Inferior parietal cortex (tissue), 1 donor: ENCODE results near the gene ZNF536.

Source experiments
- DNase-seq: peaks from one replicate; pipeline ENCODE4 v3.0.0-alpha.2; 2016; ENCODE audit errors: extremely low spot score

ZNF536 gene

GRCh38 chr19:30525383-30525782 is 153.2 kb downstream of the ZNF536 start:
- DNase-seq, result no peak

GRCh38 chr19:30528919-30529318 is 156.7 kb downstream of the ZNF536 start:
- DNase-seq, result no peak

GRCh38 chr19:30529876-30530275 is 157.7 kb downstream of the ZNF536 start:
- DNase-seq, result no peak

GRCh38 chr19:30530751-30531150 is 158.6 kb downstream of the ZNF536 start:
- no peak for DNase-seq

GRCh38 chr19:30535011-30535410 is 162.8 kb downstream of the ZNF536 start:
- DNase-seq, result no peak

GRCh38 chr19:30536975-30537374 is 164.8 kb downstream of the ZNF536 start:
- no peak for DNase-seq

GRCh38 chr19:30539315-30539714 is 167.1 kb downstream of the ZNF536 start:
- no peak for DNase-seq

GRCh38 chr19:30539981-30540380 is 167.8 kb downstream of the ZNF536 start:
- no peak for DNase-seq

- no peak for DNase-seq
Observed at GRCh38 chr19:30540761-30541160, 168.6 kb downstream of the ZNF536 start.

- DNase-seq, result no peak
Observed at GRCh38 chr19:30541575-30541974, 169.4 kb downstream of the ZNF536 start.

GRCh38 chr19:30543243-30543945 is 171.2 kb downstream of the ZNF536 start:
- DNase-seq, result no peak

- DNase-seq, result no peak
Observed at GRCh38 chr19:30545752-30546151, 173.6 kb downstream of the ZNF536 start.

- no peak for DNase-seq
Observed at GRCh38 chr19:30546332-30546731, 174.1 kb downstream of the ZNF536 start.

- DNase-seq, result no peak
Observed at GRCh38 chr19:30547246-30547645, 175.1 kb downstream of the ZNF536 start.

- DNase-seq, result no peak
Observed at GRCh38 chr19:30549151-30549550, 177.0 kb downstream of the ZNF536 start.

GRCh38 chr19:30551271-30551670 is 179.1 kb downstream of the ZNF536 start:
- no peak for DNase-seq

GRCh38 chr19:30552593-30552992 is 180.4 kb downstream of the ZNF536 start:
- no peak for DNase-seq

- no peak for DNase-seq
Observed at GRCh38 chr19:30555075-30555790, 183.0 kb downstream of the ZNF536 start.

- no peak for DNase-seq
Observed at GRCh38 chr19:30555791-30556110, 183.6 kb downstream of the ZNF536 start.

- peak; percentile 75 for DNase-seq
Observed at GRCh38 chr19:30556230-30556711, 184.1 kb downstream of the ZNF536 start.

- peak; percentile 24 for DNase-seq
Observed at GRCh38 chr19:30557212-30557611, 185.0 kb downstream of the ZNF536 start.

- DNase-seq, result no peak
Observed at GRCh38 chr19:30557927-30558557, 185.9 kb downstream of the ZNF536 start.

- DNase-seq, result no peak
Observed at GRCh38 chr19:30558793-30559192, 186.6 kb downstream of the ZNF536 start.
